ENCODE data around the gene ERMARD.

The ERMARD gene

GRCh38 chr6:169793408-169793807 lies 42.0 kb downstream of the ERMARD start:
- DNase-seq (ENCODE audit: low read depth), result no peak
- H3K4me3 ChIP-seq (ENCODE audit: low read depth, low read length), result no peak overlapping the region
- no peak for TF ChIP-seq CTCF (IDR thresholded peaks at IDR 0.05; ENCODE audit: insufficient read depth, low read depth, low read length, missing control alignments)

GRCh38 chr6:169794317-169795055 lies 43.1 kb downstream of the ERMARD start:
- no peak for TF ChIP-seq CTCF (IDR thresholded peaks at IDR 0.05; ENCODE audit: insufficient read depth, low read depth, low read length, missing control alignments)
- DNase-seq (ENCODE audit: low read depth), result no peak
- H3K4me3 ChIP-seq (ENCODE audit: low read depth, low read length), result no peak overlapping the region

- no peak for TF ChIP-seq CTCF (IDR thresholded peaks at IDR 0.05; ENCODE audit: insufficient read depth, low read depth, low read length, missing control alignments)
- no peak for DNase-seq (ENCODE audit: low read depth)
- H3K4me3 ChIP-seq (ENCODE audit: low read depth, low read length), result no peak overlapping the region
Observed at GRCh38 chr6:169795196-169795595, 43.8 kb downstream of the ERMARD start.

- DNase-seq (ENCODE audit: low read depth), result no peak
- no peak for TF ChIP-seq CTCF (IDR thresholded peaks at IDR 0.05; ENCODE audit: insufficient read depth, low read depth, low read length, missing control alignments)
- no peak overlapping the region for H3K4me3 ChIP-seq (ENCODE audit: low read depth, low read length)
Observed at GRCh38 chr6:169798764-169799473, 47.5 kb downstream of the ERMARD start.

GRCh38 chr6:169799474-169799926 lies 48.1 kb downstream of the ERMARD start:
- TF ChIP-seq CTCF (IDR thresholded peaks at IDR 0.05; ENCODE audit: insufficient read depth, low read depth, low read length, missing control alignments), result no peak
- DNase-seq (ENCODE audit: low read depth), result no peak
- H3K4me3 ChIP-seq (ENCODE audit: low read depth, low read length), result no peak overlapping the region

- H3K4me3 ChIP-seq (ENCODE audit: low read depth, low read length), result no peak overlapping the region
- DNase-seq (ENCODE audit: low read depth), result no peak
- TF ChIP-seq CTCF (IDR thresholded peaks at IDR 0.05; ENCODE audit: insufficient read depth, low read depth, low read length, missing control alignments), result no peak
Observed at GRCh38 chr6:169800116-169800667, 48.8 kb downstream of the ERMARD start.
